Measurements from ENCODE around the gene CCL11.

CCL11 gene

GRCh38 chr17:34257986-34258326 lies 27.6 kb upstream of the CCL11 start:
- DNase-seq = no peak

- no peak for DNase-seq
These were observed 26.4 kb upstream of the CCL11 start for GRCh38 chr17:34259146-34259545.

- DNase-seq = no peak
These were observed 24.7 kb upstream of the CCL11 start for GRCh38 chr17:34260861-34261260.

DNA sequence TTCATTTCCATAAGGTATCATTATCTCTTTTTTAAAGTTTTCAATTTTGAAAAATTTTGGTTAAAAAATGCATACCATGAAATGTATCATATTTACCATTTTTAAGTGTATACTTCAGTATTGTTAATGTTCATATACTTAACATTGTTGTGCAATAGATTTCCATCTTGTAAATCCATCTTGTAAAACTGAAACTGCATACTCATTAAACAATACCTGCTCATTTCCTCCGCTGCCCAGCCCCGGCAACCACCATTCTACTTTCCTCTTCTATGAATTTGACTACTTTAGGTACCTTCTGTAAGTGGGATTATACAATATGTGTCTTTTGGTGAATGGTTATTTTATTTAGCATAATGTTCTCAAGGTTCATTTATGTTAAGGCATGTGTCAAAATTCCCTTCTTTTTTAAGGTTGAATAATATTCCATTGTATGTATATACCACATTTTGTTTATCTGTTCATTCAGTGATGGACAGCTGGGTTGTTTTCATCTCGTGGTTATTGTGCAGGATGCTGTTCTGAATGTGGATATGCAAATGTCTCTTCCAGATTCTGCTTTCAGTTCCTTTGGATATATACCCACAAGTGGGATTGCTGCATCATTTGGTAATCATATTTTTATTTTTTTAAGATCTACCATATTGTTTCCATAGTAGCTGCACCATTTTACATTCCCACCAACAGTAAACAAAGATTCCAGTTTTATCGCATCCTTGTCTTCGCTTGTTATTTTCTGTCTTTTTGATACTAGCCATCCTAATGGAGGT lies 23.8 kb upstream of the CCL11 start:
- DNase-seq = peak in 1 of 2 donors; percentile 5

- DNase-seq = no peak
These were observed 19.8 kb upstream of the CCL11 start for GRCh38 chr17:34265711-34266110.

- no peak for DNase-seq
These were observed 15.6 kb upstream of the CCL11 start, which contains the start of gene CCL7 for GRCh38 chr17:34269969-34270368. Gene CCL7, plus strand, starts transcription at chr17:34270221. Its CDS starts 70 bp downstream, at chr17:34270291.

DNA sequence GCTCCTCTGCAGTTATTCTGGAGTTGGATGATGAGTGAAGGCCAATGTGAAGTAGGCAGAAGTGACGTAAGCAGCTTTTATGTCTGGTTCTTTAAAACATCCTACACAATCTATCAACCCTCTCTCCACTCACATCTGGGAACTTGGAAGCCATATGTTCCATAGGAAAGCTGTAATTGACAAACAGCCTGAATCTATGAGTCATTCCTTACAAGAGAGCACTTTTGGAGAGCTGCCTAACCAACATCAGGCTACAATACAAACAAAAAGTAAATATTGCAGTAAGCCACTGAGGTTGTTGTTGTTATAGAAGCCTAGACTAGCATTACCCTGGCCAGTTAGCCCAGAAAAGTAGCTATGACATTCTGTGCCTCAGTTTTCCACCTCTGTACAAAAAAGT lies 9.7 kb upstream of the CCL11 start:
- no peak for DNase-seq

GRCh38 chr17:34276826-34277225 lies 8.7 kb upstream of the CCL11 start:
- DNase-seq = no peak

- DNase-seq = no peak
These were observed 2.0 kb upstream of the CCL11 start for GRCh38 chr17:34283571-34283970.

DNA sequence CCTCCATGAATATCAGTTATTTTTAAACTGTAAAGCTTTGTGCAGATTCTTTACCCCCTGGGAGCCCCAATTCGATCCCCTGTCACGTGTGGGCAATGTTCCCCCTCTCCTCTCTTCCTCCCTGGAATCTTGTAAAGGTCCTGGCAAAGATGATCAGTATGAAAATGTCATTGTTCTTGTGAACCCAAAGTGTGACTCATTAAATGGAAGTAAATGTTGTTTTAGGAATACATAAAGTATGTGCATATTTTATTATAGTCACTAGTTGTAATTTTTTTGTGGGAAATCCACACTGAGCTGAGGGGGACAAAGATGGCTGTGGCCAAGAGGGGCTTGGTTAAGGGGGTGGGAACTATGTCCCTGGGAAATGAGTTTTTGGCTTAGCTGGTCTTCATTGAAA lies 2.3 kb downstream of the CCL11 start:
- no peak for DNase-seq

DNA sequence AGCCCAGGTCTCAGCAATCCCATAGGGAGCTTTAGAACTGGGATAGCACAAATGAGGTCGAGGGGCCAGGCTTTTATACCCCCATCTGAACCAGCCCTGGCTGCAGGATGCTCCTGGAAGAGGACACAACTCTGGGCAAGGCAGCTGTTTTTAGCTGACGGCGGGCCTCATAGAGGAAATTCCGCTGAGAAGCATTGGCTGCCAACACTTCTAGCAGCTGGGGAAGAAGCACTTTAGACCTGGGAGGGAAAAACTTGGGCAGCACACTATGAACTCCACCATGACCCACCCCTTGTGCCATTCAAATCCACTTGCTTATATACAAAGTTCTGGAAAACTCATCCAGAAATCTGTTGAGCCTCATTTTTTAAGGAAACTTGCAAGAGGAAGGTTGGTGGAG lies 5.0 kb downstream of the CCL11 start:
- DNase-seq = no peak

DNA sequence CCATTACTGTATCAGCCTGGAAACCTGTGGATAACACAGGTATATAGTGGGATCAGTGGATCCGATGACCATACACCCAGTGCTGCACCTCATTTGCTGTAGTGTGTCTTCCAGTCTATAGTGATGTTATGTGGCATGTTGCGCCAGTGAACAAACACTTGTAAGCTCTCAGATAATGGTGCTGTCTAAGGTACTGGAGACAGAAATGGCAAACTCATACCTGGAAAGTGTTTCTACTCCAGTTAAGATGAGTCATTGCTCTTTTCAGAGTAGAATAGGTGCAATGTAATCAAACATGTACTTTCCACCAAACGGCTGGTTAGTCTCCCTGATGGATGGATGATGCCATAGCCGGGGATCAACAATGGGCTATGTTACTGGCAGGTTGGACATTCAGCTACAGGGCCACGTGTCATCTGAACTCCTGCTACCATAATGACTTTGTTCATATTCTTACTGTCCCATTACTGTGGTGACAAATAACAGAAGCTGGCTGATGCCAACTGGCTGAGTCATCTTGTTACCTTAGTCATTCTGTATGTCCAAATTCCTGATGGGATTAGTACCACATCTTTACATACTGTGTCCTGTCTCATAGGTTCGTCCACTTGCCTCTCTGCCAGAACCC lies 6.3 kb downstream of the CCL11 start:
- DNase-seq = no peak

GRCh38 chr17:34299027-34299426 lies 13.5 kb downstream of the CCL11 start:
- DNase-seq = no peak

DNA sequence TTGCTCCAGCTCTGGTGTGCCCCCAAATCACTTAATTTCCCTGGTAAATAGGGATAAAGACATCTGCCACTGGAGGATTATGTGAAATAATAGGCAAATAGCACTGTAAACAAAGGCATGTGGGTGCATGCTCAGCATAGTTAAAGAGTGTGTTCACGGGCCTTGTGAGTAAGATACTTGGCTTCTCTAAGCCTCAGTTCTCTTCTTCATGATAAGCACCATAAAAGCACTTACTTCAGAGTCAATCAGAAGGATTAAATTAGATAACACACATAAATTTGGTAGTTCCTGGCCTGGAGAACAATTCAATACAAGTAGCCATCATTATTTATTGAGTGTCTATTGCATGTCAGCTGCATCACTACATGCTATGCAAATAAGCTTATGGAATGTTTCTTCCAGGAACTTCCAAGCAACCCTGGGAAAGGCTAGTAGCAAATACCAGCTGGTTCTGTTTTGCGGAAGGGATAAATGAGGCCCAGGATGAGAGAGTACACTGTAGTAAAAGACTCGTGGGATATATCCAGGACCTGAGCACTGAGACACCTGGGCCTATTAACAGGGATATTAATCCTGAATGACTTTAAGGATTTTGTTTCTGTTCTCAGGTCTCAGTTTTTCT lies 14.5 kb downstream of the CCL11 start:
- no peak for DNase-seq

DNA sequence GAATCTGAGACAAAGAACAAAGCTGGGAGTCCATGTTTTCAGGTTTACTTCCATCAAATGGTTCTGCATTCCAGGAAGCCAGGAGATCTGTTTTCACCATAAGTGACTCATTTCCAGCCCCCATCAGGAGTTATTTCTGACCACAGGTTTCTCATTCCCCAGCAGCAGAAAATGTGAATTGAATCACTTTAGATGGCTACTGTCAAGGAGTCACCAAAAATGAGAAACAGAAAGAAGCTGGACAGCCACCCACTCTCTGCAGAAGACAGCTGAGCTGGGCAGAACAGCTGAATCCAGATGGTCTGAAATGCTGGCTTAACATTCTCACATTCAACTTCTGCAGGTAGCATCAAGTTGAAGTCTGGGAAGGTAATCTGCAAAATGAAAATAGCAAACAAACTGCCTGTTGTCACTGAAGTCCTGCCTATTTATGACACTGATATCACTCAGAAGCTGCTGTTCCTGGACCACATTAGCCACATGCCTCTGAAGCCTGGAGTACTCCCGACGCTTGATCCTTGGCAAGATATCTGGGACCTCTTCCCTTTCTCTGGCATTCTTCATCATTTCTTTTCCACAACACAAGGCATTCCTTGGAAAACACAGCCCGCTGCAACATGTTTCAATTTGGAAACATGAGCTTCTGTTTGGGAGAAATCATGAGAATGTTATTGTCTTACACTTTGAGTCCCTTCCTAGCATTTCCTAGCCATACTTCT lies 15.3 kb downstream of the CCL11 start:
- DNase-seq = no peak

GRCh38 chr17:34301986-34302385 lies 16.4 kb downstream of the CCL11 start:
- DNase-seq = no peak

- no peak for DNase-seq
These were observed 17.1 kb downstream of the CCL11 start for GRCh38 chr17:34302636-34303035.

DNA sequence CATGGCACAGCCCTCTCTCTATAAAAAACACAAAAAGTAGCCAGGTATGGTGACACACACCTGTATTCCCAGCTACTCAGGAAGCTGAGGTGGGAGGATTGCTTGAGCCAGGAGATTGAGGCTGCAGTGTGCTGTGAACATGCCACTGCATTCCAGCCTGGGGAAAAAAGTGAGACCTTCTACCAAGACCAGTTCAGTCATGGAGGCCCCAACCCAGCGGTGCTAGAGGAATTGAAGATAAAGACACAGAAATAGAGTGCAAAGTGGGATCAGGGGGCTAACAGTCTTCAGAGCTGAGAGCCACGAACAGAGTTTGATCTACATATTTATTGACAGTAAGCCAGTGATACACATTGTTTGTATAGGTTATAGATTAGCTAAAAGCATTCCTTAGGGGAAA lies 18.1 kb downstream of the CCL11 start:
- DNase-seq = no peak

- DNase-seq = no peak
These were observed 19.5 kb downstream of the CCL11 start for GRCh38 chr17:34305061-34305460.

DNA sequence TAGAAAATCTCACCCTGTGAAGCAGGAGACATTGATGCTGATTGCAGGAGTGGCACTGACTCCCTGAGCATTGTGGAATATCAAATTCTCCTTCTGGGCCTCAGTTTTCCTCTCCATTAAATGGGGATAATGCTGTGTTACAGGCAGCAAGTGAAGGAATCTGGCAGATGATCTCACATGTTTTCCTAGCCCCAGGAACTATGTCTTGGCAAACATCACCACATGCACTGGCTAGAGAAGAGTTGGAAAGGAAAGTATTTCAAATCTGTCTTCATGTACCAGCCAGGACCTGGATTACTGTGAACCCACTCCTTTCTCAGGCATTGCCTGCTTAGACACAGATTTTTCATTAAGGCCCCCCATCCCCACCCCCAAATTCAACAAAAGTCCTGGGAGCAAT lies 20.1 kb downstream of the CCL11 start:
- DNase-seq = no peak

GRCh38 chr17:34306466-34306865 lies 20.9 kb downstream of the CCL11 start:
- DNase-seq = no peak

- DNase-seq = no peak
These were observed 21.6 kb downstream of the CCL11 start for GRCh38 chr17:34307110-34307509.

- DNase-seq = no peak
These were observed 22.8 kb downstream of the CCL11 start for GRCh38 chr17:34308371-34308770.

DNA sequence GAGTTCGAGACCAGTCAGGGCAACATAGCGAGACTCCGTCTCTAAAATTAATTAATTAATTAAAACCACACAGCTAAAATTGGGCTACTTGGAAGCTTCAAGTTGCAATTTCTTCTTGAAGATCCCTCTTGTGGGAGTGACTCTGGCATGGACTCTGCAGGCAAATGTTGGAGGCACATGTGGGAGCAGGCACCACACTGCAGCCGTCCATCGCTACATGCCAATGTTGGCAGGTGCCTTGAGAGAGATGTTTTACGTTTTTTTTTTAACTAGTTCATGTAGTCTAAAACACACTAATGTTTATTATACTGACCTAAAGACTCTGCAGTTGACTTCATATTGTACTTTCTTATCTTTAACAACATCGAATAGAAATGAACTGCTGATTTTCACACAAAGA lies 25.7 kb downstream of the CCL11 start:
- no peak for DNase-seq
